ENCODE results near the gene SLC5A1.

- TF ChIP-seq, protein P1, sequence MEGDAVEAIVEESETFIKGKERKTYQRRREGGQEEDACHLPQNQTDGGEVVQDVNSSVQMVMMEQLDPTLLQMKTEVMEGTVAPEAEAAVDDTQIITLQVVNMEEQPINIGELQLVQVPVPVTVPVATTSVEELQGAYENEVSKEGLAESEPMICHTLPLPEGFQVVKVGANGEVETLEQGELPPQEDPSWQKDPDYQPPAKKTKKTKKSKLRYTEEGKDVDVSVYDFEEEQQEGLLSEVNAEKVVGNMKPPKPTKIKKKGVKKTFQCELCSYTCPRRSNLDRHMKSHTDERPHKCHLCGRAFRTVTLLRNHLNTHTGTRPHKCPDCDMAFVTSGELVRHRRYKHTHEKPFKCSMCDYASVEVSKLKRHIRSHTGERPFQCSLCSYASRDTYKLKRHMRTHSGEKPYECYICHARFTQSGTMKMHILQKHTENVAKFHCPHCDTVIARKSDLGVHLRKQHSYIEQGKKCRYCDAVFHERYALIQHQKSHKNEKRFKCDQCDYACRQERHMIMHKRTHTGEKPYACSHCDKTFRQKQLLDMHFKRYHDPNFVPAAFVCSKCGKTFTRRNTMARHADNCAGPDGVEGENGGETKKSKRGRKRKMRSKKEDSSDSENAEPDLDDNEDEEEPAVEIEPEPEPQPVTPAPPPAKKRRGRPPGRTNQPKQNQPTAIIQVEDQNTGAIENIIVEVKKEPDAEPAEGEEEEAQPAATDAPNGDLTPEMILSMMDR (IDR thresholded peaks at IDR 0.05) = no peak
- no peak for TF ChIP-seq POLR2A (IDR thresholded peaks at IDR 0.05)
Observed at GRCh38 chr22:32132783-32133182, 89.7 kb downstream of the SLC5A1 start.
